NOMO-1 treated with dmso at 0.1 percent for 144 hours (cell line): ENCODE data around the gene PTPRD.

Experiments
- DNase-seq: peaks from one replicate; lab custom pipeline; 2025; ENCODE audit not compliant: unreplicated experiment; lab: John Stamatoyannopoulos, UW

PTPRD gene

DNA sequence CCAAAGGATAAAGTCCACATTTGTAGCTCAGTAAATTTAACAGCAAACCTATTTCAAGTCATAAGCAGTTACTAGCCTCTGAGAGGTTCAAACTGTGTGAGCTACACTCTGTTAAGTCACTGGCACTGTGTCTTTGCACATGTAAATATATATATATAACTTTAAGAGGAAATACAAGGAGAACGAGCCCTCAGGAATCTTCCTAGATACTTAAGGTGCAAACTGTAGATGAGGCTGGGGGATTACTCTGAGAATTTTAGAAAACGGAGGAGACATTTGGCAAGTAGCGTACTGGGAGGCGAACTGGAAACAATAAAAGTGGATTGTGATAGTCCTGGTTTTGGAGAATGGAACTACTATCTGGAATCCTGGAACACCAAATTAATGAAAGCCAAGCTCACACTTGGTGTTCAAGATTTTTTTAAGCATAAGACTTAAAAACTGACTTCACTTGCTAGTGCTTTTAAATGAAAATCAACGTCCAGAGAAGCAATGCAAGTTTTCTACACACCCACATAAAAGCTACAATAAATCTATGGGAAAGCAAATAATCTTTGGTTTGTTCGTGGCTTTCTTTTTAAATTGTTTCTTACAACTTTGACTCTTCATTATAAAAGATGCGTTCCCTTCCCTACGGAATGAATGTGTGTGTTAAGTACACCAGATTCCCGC is 1756.3 kb downstream of the PTPRD start:
- no peak for DNase-seq

DNA sequence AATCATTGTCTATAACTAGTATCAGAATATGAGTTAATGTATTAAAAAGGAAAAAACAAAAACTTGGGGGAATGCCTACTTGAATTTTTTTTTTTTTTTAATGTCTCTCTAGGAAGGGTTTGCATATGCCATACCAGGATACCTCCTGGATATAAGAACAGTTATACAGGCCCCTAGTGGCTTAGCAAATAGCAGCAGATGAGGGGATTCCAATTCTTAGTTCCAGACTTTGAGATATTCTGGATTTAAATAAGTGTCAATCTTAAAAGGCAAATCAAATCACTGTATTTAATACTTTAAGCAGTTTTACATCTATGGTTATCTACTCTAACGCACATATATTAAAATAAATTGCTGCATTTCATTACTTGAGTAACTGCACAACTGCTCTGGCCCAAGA is 1757.8 kb downstream of the PTPRD start:
- no peak for DNase-seq

DNA sequence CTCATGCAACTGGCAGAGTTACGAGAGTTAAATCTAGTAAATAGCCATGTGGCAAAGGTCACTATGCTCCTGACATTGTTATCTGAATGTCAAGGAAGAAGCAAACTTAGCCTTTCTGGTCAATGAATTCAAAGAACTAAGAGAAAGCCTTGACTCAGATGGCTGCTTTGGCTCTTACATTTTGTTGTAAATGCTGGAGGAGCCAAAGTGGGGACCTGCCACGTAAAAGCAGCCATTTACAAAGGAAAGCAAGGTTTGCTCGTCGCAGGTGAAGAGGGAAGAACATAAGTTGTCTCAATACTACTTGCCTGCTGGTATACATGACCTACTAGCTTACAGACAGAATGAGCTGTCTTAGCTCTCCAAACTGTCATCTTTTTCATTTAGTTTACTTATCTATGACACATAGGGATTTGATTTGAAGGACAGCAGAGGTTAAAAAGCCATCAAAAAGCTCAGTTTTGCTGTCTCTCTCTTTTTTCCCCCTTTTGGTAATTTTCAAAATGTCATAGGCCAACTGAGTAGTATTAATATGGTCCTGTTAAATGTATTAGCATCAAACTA is 1760.4 kb downstream of the PTPRD start:
- DNase-seq = no peak

DNA sequence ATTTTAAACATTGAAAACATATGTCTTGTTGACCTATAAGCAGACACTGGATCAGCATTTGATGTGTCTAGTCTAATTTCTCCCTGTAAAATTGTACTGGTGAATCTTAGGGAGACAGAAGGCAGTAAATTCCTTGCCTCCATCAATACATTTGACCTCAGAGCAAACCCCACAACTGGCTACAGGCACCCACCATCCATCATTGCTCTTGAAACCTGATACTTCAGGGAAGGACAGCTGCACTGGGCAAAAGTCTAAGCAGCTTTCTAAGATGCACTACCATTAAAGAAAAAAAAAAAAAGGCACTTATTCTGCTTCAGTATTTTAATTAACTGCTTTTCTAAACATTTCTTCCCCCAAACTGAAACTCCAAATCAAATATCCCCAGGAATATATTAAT is 1761.9 kb downstream of the PTPRD start:
- DNase-seq = no peak

DNA sequence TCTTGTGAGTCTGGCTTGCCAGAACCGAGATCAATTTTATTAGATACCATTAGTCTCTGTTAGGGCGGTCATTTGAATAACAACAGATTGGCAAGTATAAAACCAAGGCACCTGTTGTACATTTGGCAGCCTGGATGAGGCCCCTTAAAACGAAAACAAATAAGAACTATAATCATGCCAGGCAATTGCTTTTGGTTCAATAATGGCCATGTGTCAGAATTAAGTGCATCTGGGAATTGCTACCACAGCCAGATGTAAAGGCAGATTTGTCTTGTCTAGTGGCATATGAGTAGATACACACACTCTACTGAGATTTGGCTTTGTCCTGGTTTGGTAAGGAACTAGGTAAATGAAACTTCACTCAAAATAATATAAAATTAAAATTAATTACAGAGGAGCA is 1767.0 kb downstream of the PTPRD start:
- no peak for DNase-seq

DNA sequence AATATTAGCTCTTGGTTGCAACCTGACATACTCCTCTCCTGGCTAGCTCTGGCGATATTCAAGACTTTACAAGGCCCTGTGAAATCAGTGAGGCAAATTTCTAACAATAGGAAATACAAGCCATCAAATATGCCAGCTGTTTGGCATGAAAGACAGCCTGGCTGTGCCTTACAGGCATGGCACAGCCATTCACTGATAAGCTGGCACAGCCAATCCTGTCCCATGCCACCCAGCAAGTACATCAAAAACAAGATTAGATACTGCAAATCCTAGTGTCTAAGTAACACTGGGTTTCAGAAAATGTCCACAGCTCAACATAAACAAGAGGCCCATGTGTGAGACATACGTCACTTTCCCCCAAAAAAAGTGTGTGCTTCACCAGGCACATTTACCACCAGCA is 1767.4 kb downstream of the PTPRD start:
- no peak for DNase-seq

DNA sequence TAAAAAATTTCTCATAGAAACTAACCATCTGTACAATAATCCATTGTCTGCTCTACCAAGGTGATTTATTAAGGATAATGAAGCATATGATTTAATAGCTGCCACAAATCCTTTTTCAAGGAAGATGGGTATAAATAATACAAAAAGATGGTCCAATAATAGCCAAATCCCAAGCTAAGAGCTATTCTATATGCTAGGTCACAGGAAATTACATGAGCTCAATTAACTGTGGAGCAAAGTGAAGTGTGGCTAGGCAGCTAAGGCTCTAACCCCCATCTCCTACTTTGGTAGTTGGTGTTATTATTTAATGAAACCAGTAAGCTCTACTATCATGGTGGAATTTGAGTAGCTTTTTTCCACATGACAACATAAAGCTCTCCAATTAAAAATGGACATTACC is 1768.3 kb downstream of the PTPRD start:
- DNase-seq = no peak

DNA sequence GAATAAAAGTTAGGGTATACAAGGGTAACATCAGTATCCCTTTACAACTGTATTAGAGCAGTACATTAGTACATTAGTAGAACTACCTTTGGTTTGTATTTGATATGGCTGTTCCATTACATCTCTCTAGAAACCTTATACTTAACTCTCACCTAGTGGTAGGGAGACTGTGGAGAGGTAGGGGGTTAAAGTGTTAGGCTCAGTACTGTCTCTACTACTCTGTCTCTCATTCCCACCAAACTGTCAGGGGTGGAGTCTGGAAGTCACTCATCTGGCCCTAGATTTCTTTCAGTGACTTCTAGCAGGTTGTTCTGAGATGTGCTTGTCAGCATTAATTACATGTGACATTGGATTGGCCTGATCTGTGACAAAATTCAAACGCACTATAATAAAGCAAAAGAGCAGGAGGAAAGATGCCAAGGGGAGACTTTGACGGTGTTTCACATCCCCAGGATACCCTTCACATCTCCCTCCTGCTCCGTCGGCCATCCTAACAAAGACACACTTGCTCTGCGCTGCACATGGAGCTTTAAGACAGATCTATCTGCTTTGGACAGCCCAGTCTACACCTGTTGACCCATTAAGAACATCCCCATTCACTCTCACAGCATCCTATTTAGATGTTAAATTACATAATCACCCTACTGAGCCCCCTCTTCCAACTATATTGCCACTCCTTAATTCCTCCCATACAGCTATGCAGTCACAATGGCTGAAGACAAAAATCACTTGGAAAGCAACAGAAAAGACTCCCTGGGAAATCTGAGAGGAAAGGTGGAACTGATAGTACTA is 1770.2 kb downstream of the PTPRD start:
- DNase-seq = no peak

DNA sequence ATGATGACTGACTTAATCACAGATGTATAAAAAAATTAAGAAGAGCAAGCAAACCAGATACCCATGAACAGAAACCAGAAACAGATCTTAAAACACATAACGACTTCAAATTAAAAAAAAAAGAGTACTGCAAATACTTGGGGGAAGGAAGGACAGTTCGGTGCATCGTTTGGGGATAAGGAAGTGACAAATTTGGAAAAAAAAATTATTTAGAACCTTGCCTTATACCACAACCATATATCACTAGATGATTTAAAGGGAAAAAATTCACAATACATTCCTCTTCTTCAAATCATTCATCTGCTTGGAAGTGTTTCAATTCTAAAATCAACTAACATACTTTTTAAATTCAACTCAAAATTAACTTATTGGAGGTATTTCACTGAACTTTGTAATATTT is 1774.7 kb downstream of the PTPRD start:
- no peak for DNase-seq

DNA sequence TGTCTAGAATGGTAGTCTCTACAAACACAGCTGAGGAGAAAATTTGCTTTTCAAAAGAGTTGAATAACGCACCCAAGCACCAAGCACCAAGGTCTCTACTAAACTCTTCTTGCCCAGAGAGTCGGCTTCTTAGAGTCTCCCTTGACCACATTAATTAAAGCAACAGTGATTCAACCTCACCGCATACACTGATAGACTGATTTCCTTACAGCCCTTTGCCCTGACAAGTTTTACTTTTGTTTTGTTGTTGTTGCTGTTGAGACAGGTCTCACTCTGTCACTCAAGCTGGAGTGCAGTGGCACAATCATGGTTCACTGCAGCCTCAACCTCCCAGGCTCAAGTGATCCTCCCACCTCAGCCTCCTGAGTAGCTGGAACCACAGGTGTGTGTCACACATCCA is 1777.5 kb downstream of the PTPRD start:
- DNase-seq = no peak

DNA sequence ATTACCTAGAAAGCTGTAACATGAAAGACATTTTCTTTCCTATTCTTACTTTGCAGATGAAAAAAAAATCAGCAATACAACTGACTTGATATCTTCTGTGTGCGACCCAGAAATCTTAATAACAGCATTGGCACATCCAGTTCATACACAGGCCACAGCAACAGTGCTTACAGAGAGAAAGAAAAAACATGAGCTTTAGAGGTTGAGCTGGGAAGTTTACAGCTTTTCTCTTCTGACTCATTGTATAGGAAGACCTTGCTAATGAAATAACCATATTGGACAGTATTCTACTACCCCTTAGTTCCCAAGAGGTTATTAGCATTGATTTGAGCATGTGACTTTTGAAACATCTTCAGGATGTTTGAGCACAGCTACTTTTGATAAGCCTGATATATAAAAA is 1779.8 kb downstream of the PTPRD start:
- no peak for DNase-seq

DNA sequence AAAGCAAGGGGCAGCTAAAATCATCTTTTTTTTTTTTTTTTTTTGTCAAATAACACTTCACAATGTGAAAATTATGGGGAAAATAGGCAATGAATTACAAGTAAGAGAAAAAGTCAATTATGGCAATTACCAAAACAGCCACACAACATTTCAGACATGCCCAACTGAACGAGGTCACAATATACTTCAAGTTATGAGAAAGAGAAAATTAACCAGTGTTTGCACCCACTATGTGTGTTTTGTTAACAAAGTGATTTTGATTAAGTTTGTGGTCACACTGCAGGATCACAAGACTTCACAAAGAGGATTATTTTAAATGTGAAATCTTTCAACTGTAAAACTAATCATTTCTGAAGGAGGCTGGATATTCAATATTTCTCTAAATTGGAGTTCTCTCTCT is 1780.4 kb downstream of the PTPRD start:
- no peak for DNase-seq

DNA sequence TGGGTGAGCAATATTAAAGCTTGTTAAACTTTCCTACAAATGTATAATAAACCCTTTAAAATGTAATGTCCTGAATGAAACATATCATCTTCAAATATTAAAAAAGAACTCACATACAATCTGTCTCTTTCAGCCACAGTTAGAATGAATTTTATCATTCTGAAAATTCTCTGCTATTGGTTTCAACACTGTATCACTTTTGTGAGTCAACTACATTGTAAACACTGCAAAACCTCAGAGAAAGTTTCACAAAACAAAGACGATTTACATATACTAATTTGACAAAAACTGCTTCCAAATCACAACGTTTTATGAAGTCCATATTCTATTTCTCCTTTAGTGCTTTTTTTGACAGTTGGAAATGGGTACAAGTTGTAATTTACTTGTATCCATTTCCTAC is 1781.2 kb downstream of the PTPRD start:
- DNase-seq = no peak

DNA sequence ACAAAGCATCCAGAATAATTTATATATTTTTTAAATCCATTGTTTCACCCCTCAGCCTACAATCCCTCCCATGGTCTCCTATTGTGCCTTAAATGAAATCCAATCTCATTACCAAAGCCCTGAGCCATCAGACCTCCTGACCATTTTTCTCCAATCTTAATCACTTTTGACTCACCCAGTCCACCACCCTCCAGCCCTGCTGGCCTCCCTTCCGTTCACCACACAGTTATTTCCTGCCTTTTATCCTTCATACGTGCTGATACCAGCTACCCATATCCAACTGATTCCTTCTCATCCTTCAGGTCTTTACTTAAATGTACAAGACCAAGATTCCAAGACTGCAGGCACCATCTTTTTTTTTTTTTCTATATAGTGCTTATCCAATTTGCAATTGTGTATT is 1786.5 kb downstream of the PTPRD start:
- no peak for DNase-seq

DNA sequence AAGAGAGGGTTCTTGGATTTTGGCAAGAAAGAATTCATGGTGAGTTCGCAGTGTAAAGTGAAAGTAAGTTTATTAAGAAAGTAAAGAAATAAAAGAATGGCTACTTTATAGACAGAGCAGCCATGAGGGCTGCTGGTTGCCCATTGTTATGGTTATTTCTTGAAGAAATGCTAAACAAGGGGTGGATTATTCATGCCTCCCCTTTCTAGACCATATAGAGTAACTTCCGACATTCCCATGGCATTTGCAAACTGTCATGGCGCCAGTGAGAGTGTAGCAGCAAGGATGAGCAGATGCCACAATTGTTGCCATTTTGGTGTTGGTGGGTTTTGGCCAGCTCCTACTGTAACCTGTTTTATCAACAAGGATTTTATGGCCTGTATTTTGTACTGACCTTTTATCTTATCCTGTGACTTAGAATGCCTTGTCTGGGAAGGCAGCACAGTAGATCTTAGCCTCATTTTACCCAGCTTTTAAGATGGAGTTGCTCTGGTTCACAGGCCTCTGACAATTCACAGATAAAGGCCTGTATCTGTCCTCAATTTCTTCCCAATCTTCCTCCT is 1787.1 kb downstream of the PTPRD start:
- no peak for DNase-seq

DNA sequence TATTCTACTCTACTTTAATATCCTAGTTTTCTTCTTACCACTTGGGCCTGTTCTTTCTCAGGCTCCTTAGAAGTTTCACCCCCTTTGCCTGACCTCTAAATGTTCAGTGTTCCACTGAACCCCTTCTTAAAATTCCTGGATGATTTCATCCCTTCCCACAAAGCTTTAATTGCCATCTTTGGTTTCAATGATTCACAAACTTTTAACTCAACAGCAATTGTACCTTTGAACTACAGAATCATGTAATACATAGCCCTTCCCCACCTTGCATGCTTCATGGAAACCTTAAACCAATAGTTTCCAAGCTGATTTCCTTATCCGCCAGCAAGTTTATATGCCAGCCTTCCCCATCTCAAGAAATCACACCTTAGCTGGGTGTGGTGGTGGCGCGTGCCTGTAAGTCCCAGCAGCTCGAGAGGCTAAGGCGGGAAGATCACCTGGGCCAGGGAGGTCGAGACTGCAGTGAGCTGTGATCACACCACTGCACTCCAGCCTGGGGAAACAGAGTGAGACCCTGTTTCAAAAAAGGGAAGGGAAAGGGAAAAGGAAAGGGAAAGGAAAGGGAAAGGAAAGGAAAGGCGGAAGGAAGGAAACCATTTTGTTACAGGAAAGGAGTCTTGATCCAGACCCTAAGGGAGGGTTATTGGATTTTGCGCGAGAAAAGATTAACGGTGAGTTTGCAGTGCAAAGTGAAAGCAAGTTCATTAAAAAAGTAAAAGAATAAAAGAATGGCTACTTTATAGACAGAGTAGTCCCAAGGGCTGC is 1789.5 kb downstream of the PTPRD start:
- no peak for DNase-seq

DNA sequence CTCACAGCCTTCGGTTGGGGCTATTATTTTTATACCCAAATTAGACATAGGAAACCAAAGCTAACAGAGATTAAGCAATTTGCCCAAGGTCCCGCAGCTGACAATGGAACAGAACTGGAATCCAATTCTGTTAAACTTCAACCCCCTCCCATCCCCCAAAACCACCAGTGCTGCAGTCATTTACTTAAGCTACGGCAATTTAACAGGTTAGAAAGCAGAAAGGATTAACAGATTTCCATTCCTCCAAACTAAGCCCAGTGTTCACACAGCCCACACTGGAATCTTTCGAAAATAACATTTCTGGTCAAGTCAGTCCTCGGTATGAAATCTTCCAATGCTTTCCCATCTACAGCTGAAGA is 1790.2 kb downstream of the PTPRD start:
- no peak for DNase-seq

DNA sequence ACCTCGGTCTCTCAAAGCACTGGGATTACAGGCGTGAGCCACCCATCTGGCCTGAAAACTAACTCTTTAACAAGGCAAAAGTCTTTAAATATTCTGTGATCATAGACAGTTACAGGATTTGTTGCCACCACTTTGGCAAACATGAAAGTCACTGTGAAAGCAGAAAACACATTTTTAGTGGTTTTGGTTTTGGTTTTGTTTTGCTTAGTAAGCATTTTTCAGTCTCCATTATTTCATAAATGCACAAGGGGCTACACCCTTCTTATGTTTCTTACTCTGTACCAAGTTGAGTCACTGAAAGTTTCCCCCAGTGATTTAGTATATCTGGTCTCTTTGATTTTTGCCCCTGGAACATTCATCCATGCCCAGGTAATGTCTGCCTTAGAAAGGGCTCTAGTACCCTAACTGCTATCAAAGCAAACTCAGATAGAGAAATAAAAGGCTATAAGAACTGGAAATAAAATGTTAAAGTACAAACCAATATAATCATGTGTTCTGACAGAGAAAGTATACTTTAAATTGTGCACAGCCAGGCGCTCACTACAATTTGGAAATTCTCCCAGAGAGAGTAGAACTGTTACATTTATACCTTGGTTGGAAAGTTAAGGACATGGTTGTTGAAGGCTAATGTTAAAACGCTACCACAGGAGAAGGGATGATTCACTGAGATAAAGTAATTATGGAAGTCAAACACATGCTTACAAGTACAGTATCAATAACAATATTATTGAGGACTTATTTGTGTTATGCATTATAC is 1790.7 kb downstream of the PTPRD start:
- DNase-seq = no peak

DNA sequence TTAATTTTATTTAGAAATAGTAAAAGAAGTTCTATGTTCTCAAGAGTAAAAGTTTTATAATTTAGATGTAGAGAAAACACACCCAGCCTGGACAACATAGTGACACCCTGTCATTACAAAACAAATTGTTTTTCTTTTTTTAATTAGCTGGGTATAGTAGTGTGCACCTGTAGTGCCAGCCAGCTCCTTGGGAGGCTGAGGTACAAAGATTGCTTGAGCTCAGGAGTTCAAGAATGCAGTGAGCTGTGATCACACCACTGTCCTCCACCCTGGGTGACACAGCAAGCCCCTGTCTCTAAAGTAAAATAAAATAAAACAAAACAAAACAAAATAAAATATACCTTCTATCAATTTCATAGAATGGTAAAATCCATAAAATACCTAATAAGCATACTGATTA is 1795.5 kb downstream of the PTPRD start:
- no peak for DNase-seq

DNA sequence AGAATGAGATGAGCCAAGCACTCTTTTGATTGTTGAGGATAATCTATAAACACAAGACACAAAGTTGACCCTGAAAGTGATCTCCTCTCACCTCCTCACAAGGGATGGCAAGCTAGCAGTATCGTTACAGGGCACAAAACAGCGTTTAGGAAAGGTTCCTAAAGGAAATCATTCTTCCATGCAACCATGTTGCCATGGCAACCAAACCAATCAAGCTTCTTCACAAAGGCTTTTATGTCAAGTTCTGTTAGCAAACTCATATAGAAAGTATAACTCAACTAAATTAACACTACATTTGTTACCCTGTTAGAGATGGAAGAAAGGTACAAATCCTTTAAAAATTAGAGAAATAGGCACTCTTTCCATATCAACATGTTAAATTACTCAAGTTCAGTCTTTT is 1796.4 kb downstream of the PTPRD start:
- DNase-seq = no peak

DNA sequence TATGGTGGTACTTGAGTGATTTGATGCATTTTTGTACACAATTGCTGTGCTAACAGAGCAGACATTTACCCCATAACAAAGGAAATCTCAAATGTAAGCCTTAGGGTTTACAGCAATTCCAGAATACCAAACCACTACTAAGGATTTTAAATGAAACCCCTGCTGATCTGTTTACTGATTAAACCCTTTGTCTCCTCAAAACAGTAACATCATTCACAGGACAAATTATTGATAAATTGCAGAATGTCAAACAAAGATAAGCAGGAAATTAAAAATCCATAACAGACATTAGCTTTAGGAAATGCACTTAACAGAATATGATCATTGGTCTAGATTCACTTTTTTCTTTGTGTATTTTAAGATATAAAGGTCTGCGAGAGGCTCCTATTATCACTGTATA is 1796.9 kb downstream of the PTPRD start:
- DNase-seq = no peak
